ENCODE results near the gene BPIFA1.

The BPIFA1 gene

DNA sequence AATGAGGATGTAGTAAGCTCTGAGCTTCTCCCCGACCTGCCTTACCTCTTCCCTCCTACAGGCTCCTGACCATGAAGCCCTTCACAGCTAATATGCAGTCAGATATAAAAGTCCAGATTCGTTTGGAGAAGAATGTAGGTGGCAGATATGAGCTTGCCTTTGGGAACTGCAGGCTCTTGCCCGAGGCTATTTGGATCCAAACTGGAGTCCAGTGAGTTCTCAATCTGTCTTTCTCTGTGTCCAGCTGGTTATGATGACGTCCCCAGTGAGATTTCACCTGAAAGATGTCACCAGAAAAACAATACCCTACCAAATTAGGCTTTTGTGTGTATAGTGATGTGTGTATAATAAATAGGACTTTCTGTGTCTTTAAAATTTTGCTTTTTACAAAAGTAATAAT, 33.3 kb upstream of the BPIFA1 start:
- TF ChIP-seq, protein P1, sequence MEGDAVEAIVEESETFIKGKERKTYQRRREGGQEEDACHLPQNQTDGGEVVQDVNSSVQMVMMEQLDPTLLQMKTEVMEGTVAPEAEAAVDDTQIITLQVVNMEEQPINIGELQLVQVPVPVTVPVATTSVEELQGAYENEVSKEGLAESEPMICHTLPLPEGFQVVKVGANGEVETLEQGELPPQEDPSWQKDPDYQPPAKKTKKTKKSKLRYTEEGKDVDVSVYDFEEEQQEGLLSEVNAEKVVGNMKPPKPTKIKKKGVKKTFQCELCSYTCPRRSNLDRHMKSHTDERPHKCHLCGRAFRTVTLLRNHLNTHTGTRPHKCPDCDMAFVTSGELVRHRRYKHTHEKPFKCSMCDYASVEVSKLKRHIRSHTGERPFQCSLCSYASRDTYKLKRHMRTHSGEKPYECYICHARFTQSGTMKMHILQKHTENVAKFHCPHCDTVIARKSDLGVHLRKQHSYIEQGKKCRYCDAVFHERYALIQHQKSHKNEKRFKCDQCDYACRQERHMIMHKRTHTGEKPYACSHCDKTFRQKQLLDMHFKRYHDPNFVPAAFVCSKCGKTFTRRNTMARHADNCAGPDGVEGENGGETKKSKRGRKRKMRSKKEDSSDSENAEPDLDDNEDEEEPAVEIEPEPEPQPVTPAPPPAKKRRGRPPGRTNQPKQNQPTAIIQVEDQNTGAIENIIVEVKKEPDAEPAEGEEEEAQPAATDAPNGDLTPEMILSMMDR (IDR thresholded peaks at IDR 0.05; ENCODE audit: low read depth, low read length) = no peak
- DNase-seq (ENCODE audit: low read depth in 2 of 2) = no peak
- no peak overlapping the region for H3K4me3 ChIP-seq (replicated peaks in 1 of 2; ENCODE audit: low read depth in 2 of 2, low read length in 2 of 2)

DNA sequence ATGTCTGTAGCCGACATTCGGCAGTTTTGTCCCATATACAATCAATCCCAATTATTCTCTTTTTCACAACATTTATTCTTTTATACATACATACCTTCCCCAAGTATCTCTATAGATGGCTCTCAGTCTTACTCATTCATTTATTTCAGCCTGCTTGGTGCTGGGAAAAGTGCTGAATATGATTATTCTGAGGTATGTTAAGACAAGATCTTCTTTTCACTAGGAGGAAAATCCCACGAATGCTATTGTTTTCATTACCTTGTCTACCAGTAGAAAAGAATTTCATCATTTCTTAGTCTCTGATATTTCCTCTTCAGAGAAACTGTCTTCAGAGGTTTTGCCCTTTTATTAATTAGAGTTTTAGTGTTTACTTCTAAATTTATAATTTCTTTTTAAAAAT, 32.4 kb upstream of the BPIFA1 start:
- TF ChIP-seq, protein P1 (IDR thresholded peaks at IDR 0.05; ENCODE audit: low read depth, low read length) = no peak
- DNase-seq (ENCODE audit: low read depth in 2 of 2) = no peak
- no peak overlapping the region for H3K4me3 ChIP-seq (replicated peaks in 1 of 2; ENCODE audit: low read depth in 2 of 2, low read length in 2 of 2)

DNA sequence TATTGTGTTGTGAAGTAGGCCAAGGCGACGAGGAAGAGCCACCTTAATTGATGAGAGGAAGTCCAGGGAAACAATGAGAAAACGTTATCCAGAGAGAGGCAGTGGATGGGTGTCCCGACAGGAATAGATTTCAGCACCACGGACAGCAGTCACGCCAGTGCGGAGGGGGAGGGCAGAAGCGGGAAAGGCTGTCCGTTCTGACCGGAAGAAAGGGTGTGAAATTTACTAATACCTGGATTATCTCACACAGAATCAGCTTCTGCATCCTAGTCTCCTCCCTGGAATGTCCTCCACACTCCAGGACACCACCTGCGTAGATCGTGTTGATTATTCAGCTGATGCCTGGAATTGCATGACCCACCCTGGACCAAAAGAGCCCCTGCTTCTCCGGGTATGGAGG, 26.0 kb upstream of the BPIFA1 start:
- TF ChIP-seq, protein P1 (IDR thresholded peaks at IDR 0.05; ENCODE audit: low read depth, low read length) = no peak
- H3K4me3 ChIP-seq (replicated peaks in 1 of 2; ENCODE audit: low read depth in 2 of 2, low read length in 2 of 2) = no peak overlapping the region
- DNase-seq (ENCODE audit: low read depth in 2 of 2) = peak; percentile 59 to 63

DNA sequence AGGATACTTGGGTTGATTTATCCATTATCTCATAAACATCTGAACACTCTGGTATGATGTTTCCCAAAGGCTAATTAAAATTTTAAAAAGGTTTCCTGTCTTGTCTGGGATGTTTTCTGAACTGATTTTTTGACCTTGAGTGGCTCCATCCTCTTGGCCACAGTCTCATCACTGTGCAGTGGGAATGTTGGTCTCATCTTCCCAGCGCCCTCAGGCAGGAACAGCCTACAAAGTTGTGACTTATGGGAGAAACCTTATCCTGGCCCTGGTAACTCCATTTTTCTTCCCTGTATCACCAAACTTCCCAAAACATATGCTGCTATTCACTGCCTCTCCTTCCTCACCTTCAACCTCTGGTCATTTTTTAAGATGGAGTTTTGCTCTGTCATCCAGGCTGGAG, 25.4 kb upstream of the BPIFA1 start:
- DNase-seq (ENCODE audit: low read depth in 2 of 2) = no peak
- TF ChIP-seq, protein P1 (IDR thresholded peaks at IDR 0.05; ENCODE audit: low read depth, low read length) = no peak

DNA sequence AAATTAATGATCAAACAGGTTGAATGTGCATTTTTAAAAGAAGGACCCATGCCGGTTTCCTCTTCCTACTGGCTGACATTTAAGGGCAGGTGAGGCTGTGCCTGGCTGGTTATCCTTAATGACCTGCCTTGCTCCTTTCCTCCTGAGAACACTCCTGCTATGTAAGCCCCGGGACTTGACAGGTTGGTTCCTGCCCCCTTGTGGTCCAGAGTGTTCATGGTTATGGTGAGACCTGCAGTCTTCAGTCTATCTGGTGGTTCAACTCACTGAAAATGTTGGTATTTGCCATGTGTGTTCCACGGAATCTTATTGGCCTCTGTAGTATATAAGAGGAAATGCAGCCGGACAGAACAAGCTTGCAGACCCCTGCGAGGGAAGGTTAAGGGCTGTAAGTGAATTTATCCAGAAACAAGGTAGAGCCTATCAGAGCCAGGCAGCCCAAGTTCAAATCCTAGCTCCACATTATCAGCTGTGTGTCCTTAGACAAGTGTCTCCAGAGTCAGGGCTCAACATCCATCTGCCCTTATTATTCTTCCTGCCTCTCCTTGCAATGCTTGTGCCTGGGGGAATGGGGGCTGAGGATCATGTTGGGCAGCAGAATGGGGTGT, 23.9 kb upstream of the BPIFA1 start:
- TF ChIP-seq, protein P1 (IDR thresholded peaks at IDR 0.05; ENCODE audit: low read depth, low read length) = peak; percentile 47
- H3K4me3 ChIP-seq (replicated peaks in 1 of 2; ENCODE audit: low read depth in 2 of 2, low read length in 2 of 2) = no peak overlapping the region
- DNase-seq (ENCODE audit: low read depth in 2 of 2) = peak; percentile 49 to 57

More for the DNA sequence above, 25.4 kb upstream of the BPIFA1 start:
- H3K4me3 ChIP-seq (replicated peaks in 1 of 2; ENCODE audit: low read depth in 2 of 2, low read length in 2 of 2) = no peak overlapping the region

DNA sequence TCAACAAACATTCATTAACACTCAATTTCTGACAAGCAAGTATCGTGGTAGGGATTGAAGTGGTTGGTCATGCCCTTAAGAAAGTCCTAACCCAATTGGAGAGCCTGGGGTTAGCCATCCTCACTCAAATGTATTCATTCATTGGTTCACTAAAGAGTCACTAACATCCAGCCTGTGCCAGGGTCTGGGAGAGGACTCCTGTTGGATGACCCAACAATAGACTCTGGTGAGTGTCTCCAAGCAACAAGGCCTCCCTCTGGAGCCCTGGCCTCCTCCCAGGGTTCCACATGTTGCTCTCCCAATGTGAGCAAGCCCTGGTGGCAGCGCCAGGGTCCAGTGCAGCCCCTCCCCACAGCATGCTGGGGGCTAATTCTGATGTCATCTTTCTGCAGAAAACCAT, 18.7 kb upstream of the BPIFA1 start, which contains the start of gene BPIFA3:
Gene BPIFA3, plus strand, starts transcription at position 301 of the 400 bp plus-strand sequence. CDS start 185 bp downstream, outside the sequence.
- no peak for DNase-seq (ENCODE audit: low read depth in 2 of 2)
- no peak within 1 kb of the TSS for H3K4me3 ChIP-seq (replicated peaks in 1 of 2; ENCODE audit: low read depth in 2 of 2, low read length in 2 of 2)
- TF ChIP-seq, protein P1 (IDR thresholded peaks at IDR 0.05; ENCODE audit: low read depth, low read length) = no peak

DNA sequence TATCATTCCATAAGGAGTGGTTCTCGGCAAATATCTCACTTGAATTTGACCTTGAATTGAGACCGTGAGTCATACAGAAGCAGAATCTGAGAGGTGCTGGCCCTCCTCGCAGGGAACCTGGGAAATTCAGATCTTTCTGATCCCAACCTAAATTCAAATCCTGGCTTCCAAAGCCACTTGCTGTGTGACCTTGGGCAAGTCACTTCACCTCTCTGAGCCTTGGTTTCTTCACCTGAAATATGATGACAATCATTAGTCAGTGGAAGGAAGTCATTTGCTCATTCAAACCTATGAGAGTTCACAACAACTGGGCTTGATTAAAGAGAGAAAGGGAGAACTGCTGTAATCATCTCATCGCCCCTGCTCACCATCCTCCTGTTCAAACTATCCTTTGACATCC, 11.4 kb upstream of the BPIFA1 start:
- DNase-seq (ENCODE audit: low read depth in 2 of 2) = no peak
- H3K4me3 ChIP-seq (replicated peaks in 1 of 2; ENCODE audit: low read depth in 2 of 2, low read length in 2 of 2) = no peak overlapping the region
- TF ChIP-seq, protein P1 (IDR thresholded peaks at IDR 0.05; ENCODE audit: low read depth, low read length) = no peak

Measured in cardiac fibroblast (primary cell).